Osteoblast (primary cell): ENCODE measurements around the gene ZFYVE27. TPM values are rescaled to one million over a fixed set of nuclear protein-coding genes. Genes with fewer than 3 reads are reported as not detected.

Experiments
- DNase-seq: peaks from one replicate; pipeline ENCODE4 v3.0.0; 2011; ENCODE audit warnings: low spot score, mixed read lengths; ENCODE audit not compliant: insufficient read length; ENCODE audit errors: missing footprints
- H2AFZ ChIP-seq: 2 replicates; pipeline ENCODE4 v1.6.0; 2011; ENCODE audit warnings: mild to moderate bottlenecking, low read length
- H3K27ac ChIP-seq: 2 replicates; pipeline ENCODE4 v1.5.1; 2011; ENCODE audit warnings: mild to moderate bottlenecking, low read depth, low read length, moderate library complexity
- H3K27me3 ChIP-seq: 2 replicates; pipeline ENCODE4 v1.6.0; 2012; ENCODE audit warnings: mild to moderate bottlenecking, control low read depth, inconsistent platforms, low read length, moderate library complexity; ENCODE audit not compliant: insufficient read depth
- H3K36me3 ChIP-seq: 2 replicates; pipeline ENCODE4 v1.5.1; 2011; ENCODE audit warnings: mild to moderate bottlenecking, low read length, control low read depth, moderate library complexity; ENCODE audit not compliant: insufficient read depth
- H3K4me1 ChIP-seq: 2 replicates; pipeline ENCODE4 v1.5.1; 2011; ENCODE audit warnings: mild to moderate bottlenecking, low read length, control low read depth, moderate library complexity; ENCODE audit not compliant: insufficient read depth
- H3K4me2 ChIP-seq: 2 replicates; pipeline ENCODE4 v1.6.0; 2011; ENCODE audit warnings: mild to moderate bottlenecking, low read length; ENCODE audit not compliant: insufficient read depth
- H3K4me3 ChIP-seq: fragments of 200-600 bp; sonication (generic); 3 replicates; pipeline ENCODE4 v1.5.1; 2012; ENCODE audit warnings: mild to moderate bottlenecking, low read length, inconsistent platforms; ENCODE audit not compliant: insufficient read depth
- H3K79me2 ChIP-seq: 2 replicates; pipeline ENCODE4 v1.6.0; 2012; ENCODE audit warnings: mild to moderate bottlenecking, low read length, control low read depth, inconsistent platforms; ENCODE audit not compliant: insufficient read depth
- H3K9me3 ChIP-seq: 2 replicates; pipeline ENCODE4 v1.5.1; 2011; ENCODE audit warnings: low read depth, low read length, control low read depth
- H4K20me1 ChIP-seq: 2 replicates; pipeline ENCODE4 v1.6.0; 2012; ENCODE audit warnings: mild to moderate bottlenecking, low read length, control low read depth; ENCODE audit not compliant: insufficient read depth
- total RNA-seq: library from RNA; depleted of rRNA; stranded (reverse); fragments of >200 nt; gene quantifications from 2 replicates; pipeline ENCODE4 v1.2.3, GENCODE V29; 2012
- TF ChIP-seq, protein P1 (sequence below): IDR thresholded peaks from 2 replicates; pipeline ENCODE4 v1.5.1; 2011; ENCODE audit warnings: mild to moderate bottlenecking, low read depth, low read length, moderate library complexity; ENCODE audit errors: extremely low read depth

The ZFYVE27 gene
- total RNA-seq, 1 donor: 19.9 TPM

DNA sequence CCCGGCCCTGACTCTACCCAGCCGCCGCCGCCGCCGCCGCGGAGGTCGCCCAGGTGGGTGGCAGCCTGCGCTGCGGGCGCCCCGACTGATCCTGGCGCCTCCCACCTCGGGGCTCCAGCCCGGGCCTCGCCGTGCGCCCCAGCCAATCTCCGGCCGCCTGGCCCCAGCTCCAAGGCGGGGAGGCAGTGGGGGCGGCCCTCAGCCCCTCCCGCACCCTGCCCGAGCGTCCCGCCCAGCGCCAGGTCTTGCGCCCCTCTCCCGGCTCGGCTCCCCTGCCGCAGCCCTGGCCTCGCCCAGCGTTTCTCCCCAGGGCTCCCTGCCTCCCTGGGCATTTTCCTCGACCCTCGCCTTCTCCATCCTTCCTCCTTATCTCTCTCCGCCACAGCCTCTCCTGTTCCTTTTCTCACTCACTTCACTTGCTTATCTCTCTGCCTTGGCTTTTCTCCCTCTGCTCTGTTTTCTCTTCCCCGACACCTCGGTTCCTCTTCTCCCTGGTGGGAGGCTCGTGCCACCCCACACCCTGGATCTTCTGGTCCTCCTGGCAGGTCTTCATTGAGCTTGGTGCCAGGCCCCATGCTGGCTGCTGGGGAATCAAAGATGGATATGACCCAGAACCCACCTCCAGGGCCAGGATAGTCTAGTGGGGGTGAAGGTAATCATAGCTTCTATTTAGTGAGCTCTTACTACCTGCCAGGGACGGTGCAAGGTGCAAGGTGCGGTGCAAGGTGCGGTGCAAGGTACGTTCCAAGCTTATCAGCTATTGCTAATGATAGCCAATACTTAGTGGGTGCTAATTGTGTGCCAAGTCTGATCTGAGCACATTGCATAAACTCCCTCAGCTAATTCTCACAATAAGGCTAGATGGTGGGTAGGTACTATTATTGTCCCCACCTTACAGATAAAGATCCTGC, 35.2 kb downstream of the ZFYVE27 start, which contains the start of gene SFRP5:
SFRP5 (minus strand) TSS at position 87 of the 911 bp plus-strand sequence. CDS start 166 bp downstream, outside the sequence.
- peaks cover 42% of the 10 kb centered on the region for H3K27me3 ChIP-seq
- no peaks in the 10 kb centered on the region for H3K79me2 ChIP-seq
- H3K36me3 ChIP-seq: no peaks in the 10 kb centered on the region
- H4K20me1 ChIP-seq: peaks cover 10% of the 10 kb centered on the region
- H3K4me2 ChIP-seq: no peak within 1 kb of the TSS
- TF ChIP-seq, protein P1, sequence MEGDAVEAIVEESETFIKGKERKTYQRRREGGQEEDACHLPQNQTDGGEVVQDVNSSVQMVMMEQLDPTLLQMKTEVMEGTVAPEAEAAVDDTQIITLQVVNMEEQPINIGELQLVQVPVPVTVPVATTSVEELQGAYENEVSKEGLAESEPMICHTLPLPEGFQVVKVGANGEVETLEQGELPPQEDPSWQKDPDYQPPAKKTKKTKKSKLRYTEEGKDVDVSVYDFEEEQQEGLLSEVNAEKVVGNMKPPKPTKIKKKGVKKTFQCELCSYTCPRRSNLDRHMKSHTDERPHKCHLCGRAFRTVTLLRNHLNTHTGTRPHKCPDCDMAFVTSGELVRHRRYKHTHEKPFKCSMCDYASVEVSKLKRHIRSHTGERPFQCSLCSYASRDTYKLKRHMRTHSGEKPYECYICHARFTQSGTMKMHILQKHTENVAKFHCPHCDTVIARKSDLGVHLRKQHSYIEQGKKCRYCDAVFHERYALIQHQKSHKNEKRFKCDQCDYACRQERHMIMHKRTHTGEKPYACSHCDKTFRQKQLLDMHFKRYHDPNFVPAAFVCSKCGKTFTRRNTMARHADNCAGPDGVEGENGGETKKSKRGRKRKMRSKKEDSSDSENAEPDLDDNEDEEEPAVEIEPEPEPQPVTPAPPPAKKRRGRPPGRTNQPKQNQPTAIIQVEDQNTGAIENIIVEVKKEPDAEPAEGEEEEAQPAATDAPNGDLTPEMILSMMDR: no peak
- DNase-seq: peak; percentile 84
- H2AFZ ChIP-seq: no peak within 1 kb of the TSS
- no peaks in the 10 kb centered on the region for H3K4me1 ChIP-seq
- no peak within 1 kb of the TSS for H3K4me3 ChIP-seq
- H3K27ac ChIP-seq: no peak within 1 kb of the TSS
- H3K9me3 ChIP-seq: no peaks in the 10 kb centered on the region

DNA sequence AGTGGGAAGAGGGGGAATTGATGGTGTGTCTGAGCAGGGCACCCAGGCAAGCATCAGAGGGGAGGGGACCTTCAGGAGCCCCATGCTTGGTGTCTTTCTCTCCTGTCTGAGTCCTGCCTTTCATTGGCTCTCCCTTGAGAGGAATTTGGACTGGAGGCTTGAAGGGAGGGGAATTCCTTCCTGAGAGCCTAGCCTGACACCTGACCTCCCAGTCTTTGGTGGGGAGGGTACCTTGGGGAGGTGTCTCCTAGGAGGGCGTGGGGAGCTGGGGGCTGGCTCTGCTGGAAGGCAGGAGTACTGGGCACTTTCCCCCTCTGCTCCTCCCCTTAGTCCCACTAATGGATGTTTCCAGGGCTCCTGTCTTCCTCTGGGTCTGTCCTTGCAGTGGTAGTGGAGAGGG, 36.2 kb downstream of the ZFYVE27 start:
- no peak for DNase-seq
- no peak overlapping the region for H2AFZ ChIP-seq
- H3K36me3 ChIP-seq: no peaks in the 10 kb centered on the region
- peaks cover 10% of the 10 kb centered on the region for H4K20me1 ChIP-seq
- no peak overlapping the region for H3K4me2 ChIP-seq
- peaks cover 42% of the 10 kb centered on the region for H3K27me3 ChIP-seq
- no peaks in the 10 kb centered on the region for H3K9me3 ChIP-seq
- H3K4me3 ChIP-seq: no peak overlapping the region
- H3K4me1 ChIP-seq: no peaks in the 10 kb centered on the region
- no peaks in the 10 kb centered on the region for H3K79me2 ChIP-seq
- H3K27ac ChIP-seq: no peak overlapping the region
- TF ChIP-seq, protein P1: no peak

DNA sequence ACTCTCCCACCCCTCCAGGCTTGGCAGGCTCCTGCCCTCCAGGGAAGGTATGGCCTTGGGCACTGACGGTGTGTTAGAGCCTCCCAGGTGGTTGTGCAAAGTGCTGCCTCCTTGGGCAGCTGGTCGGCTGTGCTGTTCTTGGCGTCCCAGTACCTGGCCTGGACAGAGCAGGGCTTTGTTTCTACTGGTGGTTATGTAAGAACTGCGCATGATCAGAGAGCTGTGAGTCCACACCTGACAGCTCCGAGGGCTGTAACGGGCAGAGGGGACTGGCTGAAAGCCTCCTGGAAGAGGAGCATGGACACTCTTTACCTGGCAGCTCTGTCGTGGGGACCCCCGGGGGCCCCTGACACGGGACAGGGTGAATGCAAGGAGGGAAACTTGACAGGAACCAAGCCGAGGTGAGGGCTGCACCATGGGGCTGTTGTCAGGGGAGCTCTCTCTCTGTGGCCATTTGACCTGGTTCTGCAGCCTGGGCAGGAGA, 37.9 kb downstream of the ZFYVE27 start:
- Histone ChIP-seq H3K27me3 (peaks cover 37% of the 10 kb centered on the region), H3K4me2 (no peak overlapping the region), H3K9me3 (no peaks in the 10 kb centered on the region), H4K20me1 (peaks cover 8% of the 10 kb centered on the region), H3K27ac (no peak overlapping the region), H2AFZ (no peak overlapping the region), H3K4me1 (no peaks in the 10 kb centered on the region), H3K79me2 (no peaks in the 10 kb centered on the region), H3K36me3 (no peaks in the 10 kb centered on the region), H3K4me3 (no peak overlapping the region)
- TF ChIP-seq, protein P1: no peak
- peak; percentile 88 for DNase-seq

- DNase-seq: peak; percentile 18
- peaks cover 4% of the 10 kb centered on the region for H4K20me1 ChIP-seq
- H3K36me3 ChIP-seq: no peaks in the 10 kb centered on the region
- no peaks in the 10 kb centered on the region for H3K79me2 ChIP-seq
- no peaks in the 10 kb centered on the region for H3K9me3 ChIP-seq
- H2AFZ ChIP-seq: no peak overlapping the region
- H3K4me2 ChIP-seq: no peak overlapping the region
- H3K27ac ChIP-seq: no peak overlapping the region
- H3K4me3 ChIP-seq: no peak overlapping the region
- H3K27me3 ChIP-seq: peaks cover 20% of the 10 kb centered on the region
- TF ChIP-seq, protein P1: no peak
- no peaks in the 10 kb centered on the region for H3K4me1 ChIP-seq
Observed at GRCh38 chr10:97777143-97777542, 40.2 kb downstream of the ZFYVE27 start.
